ELR (cell line): ENCODE results near the gene ADCY9.
"Not testable (repeated sequence)": the region's sequence is repeated elsewhere in the genome, so short reads cannot be mapped to it uniquely, and the experiment has no call there.

ENCODE experiments used
- DNase-seq: peaks from one replicate; pipeline ENCODE4 v3.0.0-alpha.2; 2015; ENCODE audit warnings: low read depth

Gene ADCY9

DNA sequence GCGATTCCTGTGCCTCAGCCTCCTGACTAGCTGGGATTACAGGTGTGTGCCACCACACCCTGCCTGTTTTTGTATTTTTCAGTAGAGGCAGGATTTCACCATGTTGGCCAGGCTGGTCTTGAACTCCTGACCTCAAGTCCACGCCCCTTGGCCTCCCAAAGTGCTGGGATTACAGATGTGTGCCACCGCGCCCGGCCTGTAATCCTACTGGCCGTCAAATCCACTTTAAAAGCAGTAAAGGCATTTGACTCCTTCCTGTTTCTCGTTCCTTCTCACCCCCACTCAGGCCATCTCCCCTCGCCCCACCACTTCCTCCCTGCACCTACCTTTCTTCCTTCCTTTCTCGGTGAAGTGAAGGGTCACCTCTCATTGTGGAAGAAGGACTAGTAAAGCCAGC lies 166.3 kb downstream of the ADCY9 start:
- DNase-seq = no peak

- no peak for DNase-seq
These were observed 167.0 kb downstream of the ADCY9 start for GRCh38 chr16:3949287-3949686.

DNA sequence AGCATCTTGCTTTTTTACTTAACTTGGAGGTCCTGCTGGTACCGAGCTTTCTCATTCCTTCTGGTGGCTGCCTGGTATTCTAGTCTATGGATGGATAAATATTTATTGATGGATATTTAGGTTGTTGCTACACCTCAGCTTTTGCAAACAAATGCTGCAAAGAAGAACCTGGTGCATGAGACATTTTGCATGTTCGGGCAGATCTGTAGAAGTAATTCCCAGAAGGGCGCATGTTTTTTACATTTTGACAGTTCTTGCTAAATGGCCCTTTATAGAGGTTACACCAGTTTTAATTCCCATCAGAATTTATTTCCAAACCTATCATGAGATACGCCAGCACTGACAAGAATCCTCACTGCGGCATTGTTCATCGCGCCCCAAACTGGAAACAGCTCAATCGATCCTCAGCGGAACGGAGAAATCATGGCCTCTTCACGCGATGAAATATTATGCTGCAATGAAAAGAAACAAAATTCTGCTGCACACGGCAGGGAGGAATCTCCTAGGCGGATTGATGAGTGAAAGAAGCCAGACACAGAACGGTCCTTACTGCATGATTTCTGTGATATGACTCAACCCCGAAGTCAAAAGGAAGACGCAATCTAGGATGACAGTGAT lies 167.8 kb downstream of the ADCY9 start:
- no peak for DNase-seq

DNA sequence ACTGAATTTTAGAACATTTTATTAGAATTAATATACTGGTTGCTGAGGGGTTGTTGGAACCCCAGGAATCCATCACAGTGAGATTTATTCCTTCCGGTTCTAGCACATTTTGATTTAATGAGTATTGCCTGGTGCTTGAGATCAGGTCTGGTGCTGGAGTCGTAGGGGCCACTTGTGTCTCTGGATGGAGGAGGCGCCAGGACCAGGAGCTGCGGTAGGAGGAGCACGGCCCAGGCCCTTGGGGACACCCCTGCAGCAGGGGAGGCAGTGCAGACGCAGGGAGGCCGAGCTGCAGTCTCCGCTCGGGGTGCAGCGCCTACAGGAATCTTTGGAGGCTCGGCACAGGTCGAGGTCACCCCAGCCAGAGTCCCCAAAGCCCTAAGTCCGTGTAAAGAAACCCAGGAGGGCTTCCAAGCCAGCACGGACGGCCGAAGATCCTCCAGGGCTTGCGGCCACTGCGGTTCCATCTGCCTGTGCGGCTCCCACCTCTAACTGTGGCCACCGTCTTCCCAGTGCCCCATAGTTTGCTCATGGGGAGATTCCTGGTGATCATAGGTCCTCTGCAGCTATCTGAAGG lies 169.6 kb downstream of the ADCY9 start:
- no peak for DNase-seq

DNA sequence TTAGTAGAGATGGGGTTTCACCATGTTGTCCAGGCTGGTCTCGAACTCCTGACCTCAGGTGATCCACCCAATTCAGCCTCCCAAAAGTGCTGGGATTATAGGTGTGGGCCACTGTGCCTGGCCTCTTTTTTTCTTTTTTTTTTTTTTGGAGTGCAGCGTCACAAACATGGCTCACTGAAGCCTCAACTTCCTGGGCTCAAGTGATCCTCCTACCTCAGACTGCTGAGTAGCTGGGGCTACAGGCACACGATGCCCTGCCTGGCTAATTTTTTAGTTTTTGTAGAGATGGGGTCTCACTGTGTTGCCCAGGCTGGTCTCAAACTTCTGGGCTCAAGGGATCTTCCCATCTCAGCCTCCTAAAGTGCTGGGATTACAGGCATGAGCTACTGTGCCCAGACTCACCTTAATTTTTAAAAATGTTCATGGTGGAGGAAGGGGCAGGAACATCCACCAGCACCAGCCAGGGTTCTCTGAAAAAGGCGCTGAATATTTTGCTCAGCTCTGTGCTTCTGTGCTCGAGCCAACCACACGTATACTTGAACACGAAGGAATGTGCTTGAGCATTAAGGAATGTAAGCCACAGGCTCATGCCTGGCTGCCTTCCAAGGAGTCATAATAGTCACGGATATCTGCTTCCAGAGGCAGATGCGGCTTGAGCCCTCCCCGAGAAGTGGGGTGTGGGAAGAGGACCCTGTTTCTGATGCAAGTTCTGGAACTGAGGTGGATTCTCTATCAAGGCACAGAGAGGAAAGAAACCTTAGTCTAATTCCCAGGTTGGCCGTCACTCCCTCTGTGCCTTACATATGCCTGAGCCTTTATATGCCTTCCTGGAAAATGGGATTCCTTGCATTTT lies 170.3 kb downstream of the ADCY9 start:
- peak; percentile 98 for DNase-seq

GRCh38 chr16:3944457-3944856 lies 171.8 kb downstream of the ADCY9 start:
- DNase-seq = not testable (repeated sequence)

GRCh38 chr16:3942146-3942545 lies 174.1 kb downstream of the ADCY9 start:
- DNase-seq = not testable (repeated sequence)

DNA sequence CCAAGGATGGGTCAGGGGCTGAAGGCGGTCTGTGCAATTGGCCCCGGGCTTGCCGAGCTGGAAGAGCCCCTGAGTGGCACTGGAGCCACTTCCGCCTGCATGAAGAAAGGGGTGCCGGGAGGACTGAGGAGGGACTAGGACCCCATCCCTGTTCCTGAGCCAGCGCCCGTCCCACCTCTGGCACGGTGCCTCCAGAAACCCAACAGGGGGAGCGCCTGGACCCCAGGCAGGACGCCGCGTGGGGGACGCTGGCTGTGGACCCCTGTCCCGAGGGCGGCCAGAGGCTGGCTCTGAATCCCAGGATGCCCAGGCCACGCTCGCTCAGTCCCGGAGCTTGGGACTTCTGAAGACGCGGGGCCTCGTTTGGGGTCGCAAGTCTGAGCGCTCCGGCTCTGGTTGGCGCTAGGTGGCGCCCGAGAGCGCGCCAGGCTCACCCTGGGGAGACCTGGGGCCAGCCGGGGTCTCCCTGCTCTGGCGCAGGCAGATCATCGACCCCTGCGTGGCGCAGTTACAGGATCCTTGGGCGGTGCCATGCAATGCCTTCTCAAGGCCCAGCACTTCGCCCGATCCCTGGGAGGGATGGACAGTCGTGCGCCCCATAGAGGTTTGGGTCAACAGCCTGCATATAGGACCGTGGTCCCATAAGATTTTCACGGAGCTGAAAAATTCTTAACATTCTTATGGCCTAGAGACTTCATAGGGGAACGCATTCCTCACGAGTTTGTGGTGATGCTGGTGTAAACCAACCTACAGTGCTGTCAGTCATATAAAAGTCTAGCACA lies 177.2 kb downstream of the ADCY9 start:
- peak; percentile 86 for DNase-seq

- DNase-seq = no peak
These were observed 177.8 kb downstream of the ADCY9 start for GRCh38 chr16:3938471-3938842.

GRCh38 chr16:3937066-3937875 lies 179.0 kb downstream of the ADCY9 start:
- no peak for DNase-seq

- DNase-seq = no peak
These were observed 180.3 kb downstream of the ADCY9 start for GRCh38 chr16:3935921-3936320.

- no peak for DNase-seq
These were observed 181.6 kb downstream of the ADCY9 start for GRCh38 chr16:3934491-3935181.

DNA sequence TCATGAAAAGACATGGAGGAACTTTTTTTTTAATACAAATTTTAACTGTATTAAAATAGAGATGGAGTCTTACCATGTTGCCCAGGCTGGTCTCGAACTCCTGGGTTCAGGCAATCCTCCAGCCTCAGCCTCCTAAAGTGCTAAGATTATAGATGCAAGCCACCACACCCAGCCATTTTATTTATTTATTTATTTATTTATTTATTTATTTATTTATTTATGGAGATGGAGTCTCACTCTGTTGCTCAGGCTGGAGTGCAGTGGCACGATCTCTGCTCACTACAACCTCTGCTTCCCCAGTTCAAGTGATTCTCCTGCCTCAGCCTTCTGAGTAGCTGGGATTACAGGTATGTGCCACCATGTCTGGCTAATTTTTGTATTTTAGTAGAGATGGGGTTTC lies 189.1 kb downstream of the ADCY9 start:
- not testable (repeated sequence) for DNase-seq

- DNase-seq = no peak
These were observed 191.5 kb downstream of the ADCY9 start for GRCh38 chr16:3924763-3925162.

- DNase-seq = no peak
These were observed 194.0 kb downstream of the ADCY9 start for GRCh38 chr16:3922241-3922640.

DNA sequence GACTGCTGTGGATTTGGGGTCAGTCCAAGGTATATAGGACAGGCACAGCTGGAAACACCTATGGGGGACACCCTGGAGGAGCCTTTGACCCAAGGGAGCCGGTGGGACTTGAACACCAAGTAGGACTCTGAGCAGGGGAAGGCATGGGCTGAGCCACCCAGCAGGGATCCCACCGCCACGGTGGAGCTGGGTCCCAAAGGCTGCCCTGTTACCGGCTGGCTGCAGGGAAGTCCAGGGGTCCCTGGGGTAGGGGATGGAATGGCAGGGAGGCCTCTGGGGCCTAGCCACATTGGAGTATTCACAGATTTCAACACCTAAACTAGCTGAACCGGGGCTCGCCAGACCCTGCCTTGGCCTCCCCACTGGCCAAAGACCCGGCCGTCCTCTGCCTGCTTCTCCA lies 196.0 kb downstream of the ADCY9 start:
- no peak for DNase-seq

DNA sequence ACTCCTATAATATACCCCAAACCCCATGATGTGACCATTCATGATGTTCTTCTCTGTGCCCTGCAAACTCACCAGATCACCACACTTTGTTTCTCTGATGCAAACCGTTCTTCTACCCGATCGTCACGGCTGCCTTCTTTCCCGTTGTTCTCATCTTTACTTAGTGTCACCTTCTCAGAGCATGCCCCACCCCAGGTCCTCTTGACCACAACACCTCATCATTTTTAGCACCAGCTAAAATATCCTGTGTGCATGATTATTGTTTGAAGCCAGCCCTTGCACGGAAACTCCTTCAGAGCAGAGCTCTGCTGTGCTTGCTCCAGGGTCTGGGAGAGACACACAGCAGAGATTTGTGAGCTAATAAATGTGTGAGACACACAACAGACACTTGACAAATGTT lies 196.8 kb downstream of the ADCY9 start:
- no peak for DNase-seq

GRCh38 chr16:3915426-3916260 lies 200.6 kb downstream of the ADCY9 start:
- no peak for DNase-seq

DNA sequence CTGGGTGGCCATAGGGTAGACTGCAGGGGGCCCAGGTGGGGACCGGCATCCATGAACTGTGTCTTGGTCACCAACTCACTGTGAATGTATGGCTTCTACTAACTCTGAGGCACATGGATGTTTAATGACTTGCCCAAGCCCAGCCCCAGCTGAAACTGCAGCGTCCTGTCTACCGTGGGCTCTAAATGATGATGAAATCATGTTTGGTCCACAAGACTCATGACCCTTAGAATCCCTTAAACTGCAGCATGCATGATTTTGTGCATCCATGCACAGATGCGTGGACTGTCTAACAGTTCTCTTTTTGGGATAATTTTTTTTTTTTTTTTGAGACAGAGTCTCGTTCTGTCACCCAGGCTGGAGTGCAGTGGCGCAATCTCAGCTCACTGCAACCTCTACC lies 203.3 kb downstream of the ADCY9 start:
- DNase-seq = no peak
